ENCODE data around the gene RGCC. TPM values are rescaled to one million over a fixed set of nuclear protein-coding genes. Genes with fewer than 3 reads are reported as not detected.

Gene RGCC
- total and polyA plus RNA-seq, 9 of the 15 experiments (the other 6 are each of a cell fraction or from before 2014, with no cell fraction given) = 0.51 to 10.4 (median 5.8) TPM

- TF ChIP-seq SP2 (IDR thresholded peaks at IDR 0.05; ENCODE audit: extremely low read depth, low read depth, low read length, poor library complexity, severe bottlenecking) (no peak), CTCF (IDR thresholded peaks at IDR 0.05 in 2 of 3, conservative IDR thresholded peaks at IDR 0.05 in 1 of 3; ENCODE audit: insufficient read depth in 2 of 3, low read depth in 1 of 3, low read length in 3 of 3) (0 out of 6 replicates have a peak, but pooled peaks of 2 of the 3 experiments have one; percentile 8 to 13), ARID3A (IDR thresholded peaks at IDR 0.05; ENCODE audit: borderline replicate concordance, low read depth, low read length) (no peak), E2F8 (IDR thresholded peaks at IDR 0.05; ENCODE audit: low read depth, partially characterized antibody) (no peak), ZNF507 (tag; conservative IDR thresholded peaks at IDR 0.05) (no peak), HMBOX1 (IDR thresholded peaks at IDR 0.05) (no peak), PCBP1 (IDR thresholded peaks at IDR 0.05; ENCODE audit: low read depth, low read length, poor library complexity, severe bottlenecking) (no peak), CEBPB (tag; IDR thresholded peaks at IDR 0.05) (no peak), THRA (IDR thresholded peaks at IDR 0.05) (no peak), USF2 (CRISPR knock-in tag; IDR thresholded peaks at IDR 0.05) (no peak), SMAD4 (CRISPR knock-in tag; conservative IDR thresholded peaks at IDR 0.05) (peak; percentile 51; the same call in 1 of the 2 replicates), THAP7 (CRISPR knock-in tag; IDR thresholded peaks at IDR 0.05) (no peak), HEY1 (CRISPR knock-in tag; IDR thresholded peaks at IDR 0.05; ENCODE audit: borderline replicate concordance) (no peak), ZC3H4 (CRISPR knock-in tag; IDR thresholded peaks at IDR 0.05; ENCODE audit: borderline replicate concordance) (no peak), ZNF175 (CRISPR knock-in tag; IDR thresholded peaks at IDR 0.05; ENCODE audit: low read depth) (no peak)
Measured at GRCh38 chr13:41463838-41464602, 6.7 kb downstream of the RGCC start (continued).

Data from K562 (cell line).